ENCODE results near the gene MBTD1. TPM values are rescaled to one million over a fixed set of nuclear protein-coding genes. Genes with fewer than 3 reads are reported as not detected.

The MBTD1 gene
- total RNA-seq, 2 experiments from 2014 or later, result 7.0 to 10.2 TPM

DNA sequence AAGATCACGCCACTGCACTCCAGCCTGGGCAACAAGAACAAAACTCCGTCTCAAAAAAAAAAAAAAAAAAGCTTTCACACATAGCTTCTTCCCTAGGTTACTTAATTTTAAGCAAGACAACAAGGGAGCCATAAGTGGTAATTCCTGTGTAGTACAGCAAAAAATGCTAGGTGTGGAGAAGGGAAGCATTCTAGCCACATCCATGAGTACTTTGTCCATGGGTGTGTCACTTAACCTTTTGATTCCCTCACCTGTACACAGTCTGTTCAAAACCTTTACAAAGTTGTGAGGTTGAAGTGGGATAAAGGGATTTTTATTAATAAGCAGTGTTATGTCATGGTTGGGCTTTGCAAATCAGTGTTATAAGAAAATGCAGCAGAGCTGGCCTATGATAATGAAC lies 89.1 kb downstream of the MBTD1 start:
- no peaks in the 10 kb centered on the region for H3K27me3 Mint-ChIP-seq
- H3K27ac Mint-ChIP-seq, result no peak overlapping the region
- no peaks in the 10 kb centered on the region for H3K9me3 Mint-ChIP-seq
- no peak for DNase-seq
- H3K36me3 Mint-ChIP-seq (ENCODE audit: low read depth), result peaks cover 61% of the 10 kb centered on the region
- ChIA-PET POLR2A (interaction anchor here (0.7 to 1.1 kb wide), 5 partner anchors 9 to 18 kb away, joined by 3 to 7 read pairs (median 3); partner anchors contain the start of gene NME1), CTCF (interaction anchor here (1.5 kb wide), 1 partner anchor 9 kb away, joined by 4 read pairs; no protein-coding TSS in a partner anchor)
- intact Hi-C loops (cut with micrococcal nuclease), result no loop called here
- H3K4me1 Mint-ChIP-seq (ENCODE audit: low read depth), result peaks cover 22% of the 10 kb centered on the region
- ATAC-seq, result no peak
- no peak overlapping the region for H3K4me3 Mint-ChIP-seq
- TF ChIP-seq, protein P1, sequence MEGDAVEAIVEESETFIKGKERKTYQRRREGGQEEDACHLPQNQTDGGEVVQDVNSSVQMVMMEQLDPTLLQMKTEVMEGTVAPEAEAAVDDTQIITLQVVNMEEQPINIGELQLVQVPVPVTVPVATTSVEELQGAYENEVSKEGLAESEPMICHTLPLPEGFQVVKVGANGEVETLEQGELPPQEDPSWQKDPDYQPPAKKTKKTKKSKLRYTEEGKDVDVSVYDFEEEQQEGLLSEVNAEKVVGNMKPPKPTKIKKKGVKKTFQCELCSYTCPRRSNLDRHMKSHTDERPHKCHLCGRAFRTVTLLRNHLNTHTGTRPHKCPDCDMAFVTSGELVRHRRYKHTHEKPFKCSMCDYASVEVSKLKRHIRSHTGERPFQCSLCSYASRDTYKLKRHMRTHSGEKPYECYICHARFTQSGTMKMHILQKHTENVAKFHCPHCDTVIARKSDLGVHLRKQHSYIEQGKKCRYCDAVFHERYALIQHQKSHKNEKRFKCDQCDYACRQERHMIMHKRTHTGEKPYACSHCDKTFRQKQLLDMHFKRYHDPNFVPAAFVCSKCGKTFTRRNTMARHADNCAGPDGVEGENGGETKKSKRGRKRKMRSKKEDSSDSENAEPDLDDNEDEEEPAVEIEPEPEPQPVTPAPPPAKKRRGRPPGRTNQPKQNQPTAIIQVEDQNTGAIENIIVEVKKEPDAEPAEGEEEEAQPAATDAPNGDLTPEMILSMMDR (IDR thresholded peaks at IDR 0.05), result no peak

DNA sequence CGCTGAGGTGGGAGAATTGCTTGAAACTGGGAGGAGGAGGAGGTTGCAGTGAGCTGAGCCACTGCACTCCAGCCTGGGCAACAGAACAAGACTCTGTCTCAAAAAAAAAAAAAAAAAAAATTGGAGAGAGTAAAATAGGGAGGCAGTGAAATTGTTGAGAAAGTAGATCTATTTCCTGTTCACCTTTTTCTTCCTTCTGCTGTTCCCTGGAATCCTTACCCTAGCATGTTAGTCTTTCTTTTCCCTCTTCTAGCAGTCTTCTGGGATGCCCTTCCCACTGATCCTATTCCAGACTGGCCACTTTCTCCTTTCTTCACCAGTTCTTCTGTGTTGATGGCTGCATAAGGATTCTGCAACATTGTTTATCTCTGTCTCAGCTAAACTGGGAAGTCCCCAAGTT lies 90.5 kb downstream of the MBTD1 start:
- TF ChIP-seq, protein P1 (IDR thresholded peaks at IDR 0.05), result no peak
- Mint-ChIP-seq H3K4me1 (ENCODE audit: low read depth) (peaks cover 31% of the 10 kb centered on the region), H3K27me3 (no peaks in the 10 kb centered on the region), H3K9me3 (no peaks in the 10 kb centered on the region), H3K36me3 (ENCODE audit: low read depth) (peaks cover 56% of the 10 kb centered on the region), H3K4me3 (no peak overlapping the region), H3K27ac (peak overlapping the region; percentile 26)
- ATAC-seq, result no peak
- ChIA-PET POLR2A (no interaction called here), CTCF (no interaction called here)
- intact Hi-C loops (cut with micrococcal nuclease), result no loop called here
- no peak for DNase-seq

DNA sequence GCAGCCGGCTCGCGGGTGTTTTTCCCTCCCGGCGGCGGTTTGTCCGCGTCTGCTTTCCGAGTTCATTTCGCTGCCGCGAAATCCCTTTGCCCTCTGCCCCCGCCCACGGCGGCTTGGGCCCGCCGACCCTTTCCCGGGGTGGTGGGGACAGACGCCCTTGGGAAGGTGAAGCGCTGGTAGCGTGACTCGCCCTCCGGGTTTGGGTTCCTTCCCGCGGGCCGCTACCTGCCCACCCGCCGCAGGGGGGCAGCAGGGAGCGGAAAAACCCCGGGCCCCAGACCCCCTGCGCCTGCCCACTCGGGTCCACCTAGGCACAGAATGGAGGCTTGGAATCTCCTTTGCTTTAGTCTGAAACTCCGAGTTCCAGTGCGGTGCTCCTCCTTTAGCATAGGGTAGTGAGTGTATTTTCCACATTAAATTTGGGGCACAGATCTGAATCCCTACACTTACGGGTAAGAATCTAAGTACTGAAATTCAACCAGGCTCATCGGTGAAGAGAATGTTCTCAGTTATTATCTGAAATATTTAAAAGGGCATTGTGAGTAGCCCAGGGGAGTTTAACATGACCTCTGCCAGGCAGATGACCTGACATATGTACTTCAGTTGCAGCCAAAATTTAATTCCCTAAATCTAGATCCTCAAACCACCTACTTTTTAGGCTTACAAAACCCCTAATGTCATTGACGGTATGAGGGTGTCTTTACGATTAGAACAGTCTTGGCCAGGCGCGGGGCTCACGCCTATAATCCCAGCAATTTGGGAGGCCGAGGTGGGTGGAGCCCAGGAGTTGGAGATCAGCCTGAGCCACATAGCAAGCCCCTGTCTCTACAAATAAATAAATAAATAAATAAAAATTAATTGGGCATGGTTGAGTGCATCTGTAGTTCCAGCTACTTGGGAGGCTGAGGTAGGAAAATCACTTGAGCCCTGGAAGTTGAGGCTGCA lies 92.6 kb downstream of the MBTD1 start:
- TF ChIP-seq, protein P1 (IDR thresholded peaks at IDR 0.05), result peak; percentile 96
- POLR2A ChIA-PET, result interaction anchor here (5.6 kb wide), 1 partner anchor 12 kb away, joined by 71 read pairs; the partner anchor contains the start of gene NME1
- CTCF ChIA-PET, result interaction anchor here (1.3 to 1.5 kb wide), 2 partner anchors 12 to 14 kb away, joined by 3 to 4 read pairs; partner anchors contain the start of gene NME1
- Mint-ChIP-seq H3K4me3 (peak overlapping the region; percentile 84), H3K36me3 (ENCODE audit: low read depth) (peaks cover 57% of the 10 kb centered on the region), H3K27ac (peak overlapping the region; percentile 89), H3K4me1 (ENCODE audit: low read depth) (peaks cover 31% of the 10 kb centered on the region), H3K9me3 (no peaks in the 10 kb centered on the region), H3K27me3 (no peaks in the 10 kb centered on the region)
- intact Hi-C loops (cut with micrococcal nuclease), result no loop called here
- ATAC-seq (peak; percentile 55), DNase-seq (peak; percentile 70)

DNA sequence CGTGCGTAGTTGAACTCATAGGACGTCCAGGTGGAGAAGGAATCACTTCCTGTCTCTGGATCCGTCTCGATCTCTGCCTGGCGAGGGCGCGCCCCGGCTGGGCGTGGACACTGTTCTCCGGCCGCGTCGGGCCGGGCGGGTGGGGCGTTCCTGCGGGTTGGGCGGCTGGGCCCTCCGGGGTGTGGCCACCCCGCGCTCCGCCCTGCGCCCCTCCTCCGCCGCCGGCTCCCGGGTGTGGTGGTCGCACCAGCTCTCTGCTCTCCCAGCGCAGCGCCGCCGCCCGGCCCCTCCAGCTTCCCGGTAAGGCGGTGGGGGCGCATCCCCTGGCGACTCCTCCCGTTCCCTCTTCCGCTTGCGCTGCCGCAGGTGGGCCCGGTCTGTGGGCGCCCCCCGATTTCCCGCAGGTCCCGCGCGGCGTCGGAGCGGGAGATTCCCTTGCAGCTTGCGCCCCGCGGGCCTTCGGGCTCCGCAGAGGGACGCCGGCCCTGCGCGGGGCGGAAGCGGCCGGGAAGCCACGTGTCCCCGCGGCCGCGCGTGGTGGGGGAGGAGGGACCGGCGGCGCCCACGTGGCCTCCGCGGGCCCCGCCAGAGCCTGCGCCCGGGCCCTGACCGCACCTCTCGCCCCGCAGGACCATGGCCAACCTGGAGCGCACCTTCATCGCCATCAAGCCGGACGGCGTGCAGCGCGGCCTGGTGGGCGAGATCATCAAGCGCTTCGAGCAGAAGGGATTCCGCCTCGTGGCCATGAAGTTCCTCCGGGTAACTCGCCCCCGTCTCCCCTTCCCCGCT lies 93.5 kb downstream of the MBTD1 start, which contains the start of gene NME2:
Gene NME2, plus strand, starts transcription at position 214 of the 789 bp plus-strand sequence. Its CDS starts 420 bp downstream, at position 634.
- ATAC-seq (peak; percentile 86), DNase-seq (peak; percentile 68)
- TF ChIP-seq, protein P1 (IDR thresholded peaks at IDR 0.05), result no peak
- Mint-ChIP-seq H3K4me1 (ENCODE audit: low read depth) (peaks cover 31% of the 10 kb centered on the region), H3K27me3 (no peaks in the 10 kb centered on the region), H3K9me3 (no peaks in the 10 kb centered on the region), H3K27ac (peak within 1 kb of the TSS; percentile 97), H3K36me3 (ENCODE audit: low read depth) (peaks cover 57% of the 10 kb centered on the region), H3K4me3 (peak within 1 kb of the TSS; percentile 84)
- CTCF ChIA-PET, result interaction anchor here (0.9 to 1.4 kb wide), 2 partner anchors 13 to 164 kb away, joined by 4 read pairs; partner anchors contain the start of gene NME1
- intact Hi-C loops (cut with micrococcal nuclease), result no loop called here
- POLR2A ChIA-PET, result interaction anchor here (0.6 to 5.6 kb wide), 6 partner anchors 9 to 300 kb away, joined by 3 to 71 read pairs (median 4); partner anchors contain the start of genes NME1 and TOB1
